Adrenal gland (tissue), 12 donors: Measurements from ENCODE around the gene IFNGR2. TPM values are rescaled to one million over a fixed set of nuclear protein-coding genes. Genes with fewer than 3 reads are reported as not detected.

ENCODE experiments used
- DNase-seq, 7 donors: peaks; one replicate each; pipeline ENCODE4 v3.0.0-alpha.2; 2019 to 2020
- H3K27ac ChIP-seq, 5 donors: fragments of 200-600 bp; sonication (generic) in 4 of 5; 1 replicate in 3 of 5; 2 replicates in 2 of 5; pipeline versions ENCODE4 v1.5.1 to v1.8.0; 2016 to 2020; ENCODE audit warnings: mild to moderate bottlenecking in 1 of 5
- H3K27me3 ChIP-seq: fragments of 200-600 bp; 2 replicates; pipeline ENCODE4 v1.8.0; 2021
- H3K36me3 ChIP-seq, 2 donors: fragments of 200-600 bp; replicated peaks in 1 of 2; 1 replicate in 1 of 2; 2 replicates in 1 of 2; pipeline versions ENCODE4 v1.5.1 to v1.8.0; 2018 to 2022
- H3K4me1 ChIP-seq, 2 donors: fragments of 200-600 bp; replicated peaks in 1 of 2; 1 replicate in 1 of 2; 2 replicates in 1 of 2; pipeline versions ENCODE4 v1.5.1 to v1.8.0; 2018 to 2021
- H3K4me3 ChIP-seq, 4 donors: fragments of 200-600 bp; sonication (generic) in 3 of 4; one replicate each; pipeline ENCODE4 v1.5.1; 2016 to 2018
- H3K9me3 ChIP-seq, 3 donors: fragments of 200-600 bp; sonication (generic) in 1 of 3; replicated peaks in 1 of 3; 1 replicate in 2 of 3; 2 replicates in 1 of 3; pipeline versions ENCODE4 v1.5.1 to v1.8.0; 2016 to 2021
- CTCF ChIP-seq, 6 experiments: fragments of 450-650 bp in 4 of 6; fragments of 200-600 bp in 2 of 6; sonication (generic) in 1 of 6; IDR thresholded peaks; 1 replicate in 5 of 6; 2 replicates in 1 of 6; pipeline versions ENCODE4 v1.5.1 to v1.8.0; 2016 to 2021; ENCODE audit warnings: antibody characterized with exemption in 6 of 6, mild to moderate bottlenecking in 2 of 6, moderate library complexity in 1 of 6
- POLR2A ChIP-seq, 2 donors: fragments of 450-650 bp; IDR thresholded peaks; one replicate each; pipeline ENCODE4 v1.6.1; 2017; ENCODE audit warnings: antibody characterized with exemption in 2 of 2, mild to moderate bottlenecking in 2 of 2, moderate library complexity in 1 of 2
- WGBS, 4 donors: extraction: QIAGEN DNeasy Blood & Tissue Kit in 2 of 4; methylation state at CpG; one replicate each; pipeline versions ENCODE4 v1.1.5 to v1.1.7; 2013 to 2017; 5-methylcytosine and 5-hydroxymethylcytosine counted together
- intact Hi-C, 2 donors: fragments of 100-400 bp; cut with DNase I; formaldehyde crosslinking; loops; one replicate each; pipeline versions ENCODE4 v1.14.1 to v1.15.0; 2022 to 2023
- polyA plus RNA-seq, 3 donors: library from polyadenylated mRNA; stranded (reverse); fragments of 200-250 nt in 2 of 3; fragments of 350-450 nt in 1 of 3; fragmentation: Illumina TruSeq in 1 of 3; extraction: RNeasy Lipid Tissue Mini Kit (QIAGEN cat#74804) in 1 of 3; gene quantifications; one replicate each; pipeline ENCODE4 v1.2.3, GENCODE V29; 2013 to 2014
- total RNA-seq, 9 donors: library from RNA; depleted of rRNA in 4 of 9; stranded (reverse); fragments of >200 nt in 4 of 9; fragments of 120-200 nt in 1 of 9; fragmentation: NEBNext Ultra II Directional in 1 of 9; extraction: Animal tissue kit (Norgen Biotek cat#: 25700) in 1 of 9; gene quantifications; one replicate each; pipeline versions ENCODE4 v1.1.0 to v1.2.4, GENCODE V29; 2013 to 2023
- donor health status: healthy with polysubstance abuse.
- donor health status: Bipolar disorder and iron deficiency.
- donor health status: DM: yes; HTN: yes; CAD: no.
- donor health status: DM: no; HTN: no; CAD: no.
- donor health status: DM: no; HTN: no; CAD: no.
- donor health status: DM: yes; HTN: yes; CAD: no.

IFNGR2 gene
- total and polyA plus RNA-seq, 12 donors: 44.5 to 87.4 (median 59.4) TPM

GRCh38 chr21:33430858-33431257, 27.6 kb downstream of the IFNGR2 start:
- no peak overlapping the region for H3K4me3 ChIP-seq
- 82 to 98% (median 92%) methylated on average over 3 of the region's 3 CpGs for WGBS, 4 donors
- no peak for DNase-seq
- peaks cover 13 to 19% of the 10 kb centered on the region in 2 donors for H3K4me1 ChIP-seq
- H3K27me3 ChIP-seq: no peaks in the 10 kb centered on the region
- H3K9me3 ChIP-seq: no peaks in the 10 kb centered on the region
- intact Hi-C loops: loop anchor here in 1 of 2 donors (10.0 kb wide), 1 partner anchor 66 kb away; no protein-coding TSS in a partner anchor
- peaks cover 0 to 85% of the 10 kb centered on the region in 2 donors for H3K36me3 ChIP-seq
- H3K27ac ChIP-seq: no peak overlapping the region
- TF ChIP-seq POLR2A (IDR thresholded peaks at IDR 0.05) (no peak), CTCF (IDR thresholded peaks at IDR 0.05) (no peak)

- H3K27ac ChIP-seq: peak overlapping the region in 2 of 5 donors; percentile 4 to 88
- intact Hi-C loops: loop anchor here in 1 of 2 donors (10.0 kb wide), 1 partner anchor 68 kb away; no protein-coding TSS in a partner anchor
- no peaks in the 10 kb centered on the region for H3K27me3 ChIP-seq
- peaks cover 0 to 83% of the 10 kb centered on the region in 2 donors for H3K36me3 ChIP-seq
- no peak overlapping the region for H3K4me3 ChIP-seq
- TF ChIP-seq POLR2A (IDR thresholded peaks at IDR 0.05) (no peak), CTCF (IDR thresholded peaks at IDR 0.05) (no peak)
- H3K4me1 ChIP-seq: peaks cover 13 to 19% of the 10 kb centered on the region in 2 donors
- DNase-seq: no peak
- 87 to 92% (median 88%) methylated on average over 6 of the region's 6 CpGs for WGBS, 4 donors
- no peaks in the 10 kb centered on the region for H3K9me3 ChIP-seq
Observed at GRCh38 chr21:33432496-33432895, 29.3 kb downstream of the IFNGR2 start.

GRCh38 chr21:33433001-33433400, 29.8 kb downstream of the IFNGR2 start:
- no peak for DNase-seq
- Histone ChIP-seq H3K4me1 (peaks cover 13 to 19% of the 10 kb centered on the region in 2 donors), H3K9me3 (no peaks in the 10 kb centered on the region), H3K36me3 (peaks cover 0 to 85% of the 10 kb centered on the region in 2 donors), H3K4me3 (no peak overlapping the region), H3K27ac (peak overlapping the region in 2 of 5 donors; percentile 86 to 88), H3K27me3 (no peaks in the 10 kb centered on the region)
- intact Hi-C loops: loop anchor here in 1 of 2 donors (10.0 kb wide), 1 partner anchor 68 kb away; no protein-coding TSS in a partner anchor
- 90 to 97% (median 92%) methylated on average over 8 of the region's 8 CpGs for WGBS, 4 donors
- no peak for TF ChIP-seq CTCF (IDR thresholded peaks at IDR 0.05)
- no peak for TF ChIP-seq POLR2A (IDR thresholded peaks at IDR 0.05)

GRCh38 chr21:33433425-33434114, 30.4 kb downstream of the IFNGR2 start:
- TF ChIP-seq CTCF (IDR thresholded peaks at IDR 0.05) (no peak), POLR2A (IDR thresholded peaks at IDR 0.05) (no peak)
- peaks cover 13 to 19% of the 10 kb centered on the region in 2 donors for H3K4me1 ChIP-seq

More at GRCh38 chr21:33433425-33434114, 30.4 kb downstream of the IFNGR2 start:
- Histone ChIP-seq H3K36me3 (peaks cover 0 to 87% of the 10 kb centered on the region in 2 donors), H3K9me3 (no peaks in the 10 kb centered on the region), H3K27me3 (no peaks in the 10 kb centered on the region), H3K27ac (peak overlapping the region in 4 of 5 donors; percentile 44 to 88 (median 78)), H3K4me3 (no peak overlapping the region)
- intact Hi-C loops: loop anchor here in 1 of 2 donors (10.0 kb wide), 1 partner anchor 69 kb away; no protein-coding TSS in a partner anchor
- 76 to 83% (median 80%) methylated on average over 8 of the region's 8 CpGs for WGBS, 4 donors
- DNase-seq: peak in 4 of 7 donors; percentile 36 to 54 (median 49)
